Liver (tissue), 9 donors: ENCODE data around the gene MERTK. TPM values are rescaled to one million over a fixed set of nuclear protein-coding genes. Genes with fewer than 3 reads are reported as not detected.

Experiments used
- DNase-seq: peaks from one replicate; pipeline ENCODE4 v3.0.0-alpha.2; 2017; ENCODE audit warnings: low spot score
- H3K27ac ChIP-seq, 2 donors: one replicate each; pipeline ENCODE4 v1.7.0; 2013; ENCODE audit warnings: inconsistent platforms in 2 of 2, low read length in 2 of 2, control low read depth in 1 of 2, low read depth in 1 of 2, mild to moderate bottlenecking in 1 of 2
- H3K27me3 ChIP-seq, 4 donors: one replicate each; pipeline versions ENCODE4 v1.6.1 to v1.7.0; 2013; ENCODE audit warnings: low read length in 3 of 4, inconsistent platforms in 1 of 4, mild to moderate bottlenecking in 1 of 4, moderate library complexity in 1 of 4; ENCODE audit not compliant: control insufficient read depth in 4 of 4, insufficient read depth in 4 of 4
- H3K36me3 ChIP-seq, 4 donors: one replicate each; pipeline versions ENCODE4 v1.6.1 to v1.7.0; 2013; ENCODE audit warnings: low read length in 3 of 4, mild to moderate bottlenecking in 3 of 4, low read depth in 1 of 4, moderate library complexity in 1 of 4; ENCODE audit not compliant: control insufficient read depth in 4 of 4, insufficient read depth in 3 of 4
- H3K4me1 ChIP-seq, 4 donors: one replicate each; pipeline versions ENCODE4 v1.6.1 to v1.7.0; 2013; ENCODE audit warnings: low read length in 3 of 4, mild to moderate bottlenecking in 3 of 4, moderate library complexity in 1 of 4; ENCODE audit not compliant: control insufficient read depth in 4 of 4, insufficient read depth in 4 of 4
- H3K4me3 ChIP-seq, 3 donors: one replicate each; pipeline versions ENCODE4 v1.6.1 to v1.7.0; 2013; ENCODE audit warnings: low read length in 3 of 3, control low read depth in 1 of 3, low read depth in 1 of 3, mild to moderate bottlenecking in 1 of 3
- H3K9ac ChIP-seq, 2 donors: one replicate each; pipeline ENCODE4 v1.7.0; 2013; ENCODE audit warnings: low read length in 2 of 2, mild to moderate bottlenecking in 2 of 2, moderate library complexity in 2 of 2, control low read depth in 1 of 2, low read depth in 1 of 2
- H3K9me3 ChIP-seq, 4 donors: one replicate each; pipeline versions ENCODE4 v1.6.1 to v1.7.0; 2013; ENCODE audit warnings: low read length in 3 of 4; ENCODE audit not compliant: control insufficient read depth in 4 of 4
- ATF3 ChIP-seq: IDR thresholded peaks from 2 replicates; pipeline ENCODE4 v1.6.1; 2016; ENCODE audit warnings: antibody characterized with exemption
- EGR1 ChIP-seq, 2 donors: IDR thresholded peaks; 2 replicates each; pipeline ENCODE4 v1.6.1; 2016 to 2018; ENCODE audit warnings: antibody characterized with exemption in 2 of 2, low read depth in 2 of 2
- GABPA ChIP-seq, 2 donors: IDR thresholded peaks in 1 of 2; conservative IDR thresholded peaks in 1 of 2; 2 replicates each; pipeline ENCODE4 v1.6.1; 2016; ENCODE audit warnings: antibody characterized with exemption in 2 of 2, mild to moderate bottlenecking in 1 of 2, moderate library complexity in 1 of 2
- HNF4A ChIP-seq, 2 donors: conservative IDR thresholded peaks; 2 replicates each; pipeline ENCODE4 v1.6.1; 2016; ENCODE audit warnings: antibody characterized with exemption in 2 of 2, mild to moderate bottlenecking in 2 of 2
- HNF4G ChIP-seq: IDR thresholded peaks from 2 replicates; pipeline ENCODE4 v1.6.1; 2016; ENCODE audit warnings: antibody characterized with exemption
- JUND ChIP-seq, 2 donors: IDR thresholded peaks; 2 replicates each; pipeline ENCODE4 v1.6.1; 2016; ENCODE audit warnings: antibody characterized with exemption in 2 of 2
- MAX ChIP-seq: IDR thresholded peaks from 2 replicates; pipeline ENCODE4 v1.6.1; 2016; ENCODE audit warnings: antibody characterized with exemption
- NR2F2 ChIP-seq: IDR thresholded peaks from 2 replicates; pipeline ENCODE4 v1.6.1; 2016; ENCODE audit warnings: antibody characterized with exemption
- RAD21 ChIP-seq, 2 donors: IDR thresholded peaks; 2 replicates each; pipeline ENCODE4 v1.6.1; 2016; ENCODE audit warnings: antibody characterized with exemption in 2 of 2, mild to moderate bottlenecking in 2 of 2
- REST ChIP-seq: IDR thresholded peaks from 2 replicates; pipeline ENCODE4 v1.6.1; 2016; ENCODE audit warnings: antibody characterized with exemption, mild to moderate bottlenecking
- RXRA ChIP-seq, 2 donors: IDR thresholded peaks; 2 replicates each; pipeline ENCODE4 v1.6.1; 2017 to 2018; ENCODE audit warnings: antibody characterized with exemption in 2 of 2, mild to moderate bottlenecking in 1 of 2
- SP1 ChIP-seq: IDR thresholded peaks from 2 replicates; pipeline ENCODE4 v1.6.1; 2018; ENCODE audit warnings: antibody characterized with exemption, mild to moderate bottlenecking
- ZBTB33 ChIP-seq: IDR thresholded peaks from 2 replicates; pipeline ENCODE4 v1.6.1; 2016; ENCODE audit warnings: antibody characterized with exemption
- whole genome bisulfite sequencing: extraction: QIAGEN DNeasy Blood & Tissue Kit; methylation state at CpG from one replicate; pipeline ENCODE4 v1.1.7; 2013; 5-methylcytosine and 5-hydroxymethylcytosine counted together
- polyA plus RNA-seq, 2 donors: library from polyadenylated mRNA; stranded (reverse) in 1 of 2; unstranded in 1 of 2; fragments of 200-250 nt in 1 of 2; fragments of >200 nt in 1 of 2; fragmentation: Nextera tagmentation in 1 of 2; extraction: Ambion mirVana in 1 of 2; gene quantifications; one replicate each; pipeline versions ENCODE4 v1.2.1 to v1.2.3, GENCODE V29; 2013 to 2015
- total RNA-seq, 2 donors: library from RNA; depleted of rRNA; stranded (reverse); fragments of >200 nt; gene quantifications; one replicate each; pipeline ENCODE4 v1.2.3, GENCODE V29; 2014
- donor health status: healthy.
- donor health status: healthy.
- donor health status: healthy.
- donor health status: healthy.
- donor health status: healthy.

MERTK gene
- total and polyA plus RNA-seq, 4 donors = 6.3 to 34.1 (median 8.2) TPM

GRCh38 chr2:112055730-112056625, 157.6 kb downstream of the MERTK start:
- H3K4me1 ChIP-seq = peaks cover 2 to 20% (median 15%) of the 10 kb centered on the region in 4 donors
- 3% methylated on average over 42 of the region's 42 CpGs for WGBS

More at GRCh38 chr2:112055730-112056625, 157.6 kb downstream of the MERTK start:
- peak overlapping the region; percentile 76 to 91 (median 83) for H3K4me3 ChIP-seq
- peak overlapping the region; percentile 84 to 93 for H3K27ac ChIP-seq
- no peak for DNase-seq
- H3K9me3 ChIP-seq = no peaks in the 10 kb centered on the region
- no peaks in the 10 kb centered on the region for H3K27me3 ChIP-seq
- peaks cover 0 to 2% (median under 1%) of the 10 kb centered on the region in 4 donors for H3K36me3 ChIP-seq
- TF ChIP-seq HNF4G (no peak), REST (peak; percentile 31), ZBTB33 (no peak), ATF3 (peak; percentile 35), RXRA (IDR thresholded peaks at IDR 0.05) (peak in 1 of 2 donors; percentile 25), JUND (IDR thresholded peaks at IDR 0.05) (peak; percentile 93 to 96), EGR1 (IDR thresholded peaks at IDR 0.05; ENCODE audit: low read depth in 2 of 2) (peak in 1 of 2 donors; percentile 30), MAX (peak; percentile 53), RAD21 (IDR thresholded peaks at IDR 0.05) (no peak), SP1 (peak; percentile 36), HNF4A (conservative IDR thresholded peaks at IDR 0.05) (no peak), GABPA (IDR thresholded peaks at IDR 0.05 in 1 of 2, conservative IDR thresholded peaks at IDR 0.05 in 1 of 2) (peak in 1 of 2 donors; percentile 15), NR2F2 (peak; percentile 57)
- peak overlapping the region; percentile 5 to 68 for H3K9ac ChIP-seq
